GM12874 (cell line): ENCODE measurements around the gene FOCAD.

Experiments used
- CTCF ChIP-seq: IDR thresholded peaks from 2 replicates; pipeline ENCODE4 v1.5.1; 2011; ENCODE audit warnings: low read depth, mild to moderate bottlenecking, control low read depth, low read length, moderate library complexity; ENCODE audit not compliant: insufficient read depth

FOCAD gene

GRCh38 chr9:20945269-20945668 lies 261.2 kb downstream of the FOCAD start:
- no peak for TF ChIP-seq CTCF

DNA sequence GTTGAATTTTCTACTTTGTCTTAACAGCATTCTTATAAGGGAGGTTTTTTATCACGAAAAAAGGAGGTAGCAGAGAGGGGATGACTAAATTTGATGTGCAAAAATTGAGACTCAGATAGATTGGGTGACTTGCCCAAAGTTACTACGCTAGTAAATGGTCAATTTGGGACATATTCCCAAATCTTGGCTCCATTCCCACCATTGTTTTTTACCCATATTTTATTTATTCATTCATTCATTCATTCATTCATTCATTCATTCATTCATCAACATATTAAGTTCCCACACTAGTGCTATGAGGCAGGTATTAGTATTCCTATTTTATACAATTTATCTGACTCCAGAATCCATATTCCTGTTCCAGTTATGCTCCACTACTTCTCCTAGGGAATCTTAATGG lies 261.8 kb downstream of the FOCAD start:
- no peak for TF ChIP-seq CTCF

DNA sequence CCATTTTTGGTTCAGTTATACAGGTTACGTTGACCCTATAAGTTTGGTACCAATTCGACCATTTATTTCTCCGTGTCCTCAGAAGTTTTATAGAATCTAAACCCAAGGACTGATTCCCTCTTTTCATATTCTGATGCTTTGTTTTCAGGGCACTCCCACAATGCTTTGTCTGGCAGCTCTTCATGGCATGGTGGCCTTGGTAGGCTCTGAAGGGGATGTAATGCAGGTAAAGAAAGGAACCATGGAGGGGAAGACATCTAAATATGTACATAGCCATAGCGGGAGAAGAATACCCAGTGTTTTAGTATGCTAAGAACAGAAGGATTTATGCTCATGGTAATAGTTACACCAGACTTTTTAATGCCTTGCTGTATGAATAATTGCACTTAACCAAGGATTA lies 264.6 kb downstream of the FOCAD start:
- TF ChIP-seq CTCF: no peak

GRCh38 chr9:20950707-20951106 lies 266.6 kb downstream of the FOCAD start:
- no peak for TF ChIP-seq CTCF

DNA sequence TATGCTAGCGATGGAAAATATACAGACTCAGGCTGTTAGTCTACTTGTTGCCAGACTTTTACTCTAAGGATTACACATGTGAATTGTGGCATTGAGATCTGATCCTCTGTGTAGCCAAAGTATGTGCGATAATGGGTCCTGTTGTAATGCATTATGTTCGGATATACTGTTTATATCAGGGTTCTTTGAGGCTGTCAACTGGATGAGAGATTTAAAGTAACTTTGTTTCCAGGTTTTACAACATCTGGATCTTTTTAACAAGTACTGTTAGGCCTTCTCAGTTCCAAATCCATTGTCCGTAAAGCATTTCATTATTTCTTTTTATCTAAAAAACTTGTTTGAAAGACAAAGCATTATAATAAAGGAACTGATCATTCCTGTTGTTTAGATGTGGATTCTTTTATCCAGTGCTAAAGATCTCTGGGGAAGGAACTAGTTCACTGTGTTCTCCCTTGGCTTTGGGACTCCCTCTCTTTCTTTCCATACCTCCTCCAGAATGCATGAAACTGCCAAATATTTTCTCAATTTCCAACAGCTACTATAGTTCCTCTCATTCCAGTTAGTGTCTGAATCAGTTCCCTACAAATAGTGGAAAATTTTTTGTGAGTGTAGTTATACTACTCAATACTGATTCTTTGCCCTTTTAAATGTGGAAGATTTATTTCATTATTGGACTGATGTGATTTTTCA lies 278.6 kb downstream of the FOCAD start:
- no peak for TF ChIP-seq CTCF

- TF ChIP-seq CTCF: no peak
Measured at GRCh38 chr9:20972684-20973083, 288.6 kb downstream of the FOCAD start.

DNA sequence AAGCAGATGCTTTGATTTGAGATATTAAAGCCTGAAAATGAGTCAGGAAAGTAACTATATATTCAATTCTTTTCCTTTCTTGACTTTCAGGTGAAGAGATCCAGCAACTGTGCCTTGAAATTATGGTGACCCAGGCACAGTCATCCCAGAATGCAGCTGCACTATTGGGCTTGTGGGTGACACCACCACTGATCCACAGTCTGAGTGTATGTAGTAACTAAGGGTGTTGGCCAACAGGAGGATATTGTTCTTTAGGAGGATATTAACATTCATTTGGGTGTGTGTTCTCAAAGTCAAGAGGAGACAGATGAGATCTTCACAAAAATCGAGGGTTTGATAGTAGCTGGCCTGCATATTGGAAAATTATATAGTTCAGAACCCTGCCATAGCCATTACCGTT lies 294.2 kb downstream of the FOCAD start:
- no peak for TF ChIP-seq CTCF
